HepG2 (cell line): ENCODE results near the gene MED12L. TPM values are rescaled to one million over a fixed set of nuclear protein-coding genes. Genes with fewer than 3 reads are reported as not detected.

Experiments used
- ATAC-seq: fragments of 200-7000 bp; cut with Tn5 transposase; 3 replicates; pipeline ENCODE4 v1.9.1; 2020; ENCODE audit warnings: mild to moderate bottlenecking, moderate library complexity
- BruUV-seq: library from RNA; stranded (reverse); fragments of 400-500 nt; replicated peaks from 2 replicates; lab custom pipeline; 2021; lab: Mats Ljungman, UMichigan
- CTCF ChIA-PET: fragments of 300-600 bp; formaldehyde crosslinking; extraction: SDS; loops from one replicate; lab custom pipeline; 2021; ENCODE audit warnings: low total read pairs, inconsistent platforms, low intra/inter-chr PET ratio; lab: Yijun Ruan, JAX
- POLR2A ChIA-PET: fragments of 350-600 bp; sonication (Branson Sonifier 250); formaldehyde crosslinking; loops from one replicate; lab custom pipeline; 2020; ENCODE audit warnings: antibody characterized with exemption, inconsistent platforms; lab: Yijun Ruan, JAX
- DNase-seq: peaks from one replicate; pipeline ENCODE4 v3.0.0-alpha.2; 2015; ENCODE audit warnings: low spot score
- FAIRE-seq: peaks from 3 replicates; lab custom pipeline; 2011; peaks lifted over from hg19 to GRCh38; lab: Jason Lieb, UNC
- H2AFZ ChIP-seq: one replicate; pipeline ENCODE4 v1.6.1; 2011; ENCODE audit warnings: low read length, inconsistent platforms
- H3K27ac ChIP-seq: fragments of 300-600 bp; 3 replicates; pipeline ENCODE4 v1.8.0; 2011; ENCODE audit warnings: mixed run types, mild to moderate bottlenecking, mixed read lengths, low read length, inconsistent platforms; ENCODE audit not compliant: insufficient read depth; ENCODE audit errors: extremely low read length
- H3K27me3 ChIP-seq, 2 experiments: fragments of 200-600 bp in 1 of 2; 2 replicates in 1 of 2; 3 replicates in 1 of 2; pipeline versions ENCODE4 v1.6.0 to v1.8.0; 2011; ENCODE audit warnings: low read length in 2 of 2, mild to moderate bottlenecking in 2 of 2, moderate library complexity in 2 of 2, inconsistent platforms in 1 of 2; ENCODE audit not compliant: insufficient read depth in 2 of 2, control insufficient read depth in 1 of 2
- H3K36me3 ChIP-seq, 2 experiments: fragments of 200-600 bp in 1 of 2; replicated peaks in 1 of 2; 2 replicates in 1 of 2; 3 replicates in 1 of 2; pipeline versions ENCODE4 v1.5.1 to v1.8.0; 2011; ENCODE audit warnings: low read length in 2 of 2, inconsistent platforms in 1 of 2; ENCODE audit not compliant: insufficient read depth in 2 of 2, control insufficient read depth in 1 of 2
- H3K4me1 ChIP-seq: 2 replicates; pipeline ENCODE4 v1.5.1; 2012; ENCODE audit warnings: low read length, inconsistent platforms; ENCODE audit not compliant: insufficient read depth
- H3K4me2 ChIP-seq: 2 replicates; pipeline ENCODE4 v1.6.0; 2011; ENCODE audit warnings: low read depth, low read length, inconsistent platforms
- H3K4me3 ChIP-seq, 3 experiments: fragments of 200-600 bp in 1 of 3; sonication (generic), shearing (Covaris generic) in 1 of 3; replicated peaks in 1 of 3; 2 replicates each; pipeline ENCODE4 v1.5.1; 2011 to 2016; ENCODE audit warnings: low read length in 3 of 3, inconsistent platforms in 2 of 3, low read depth in 2 of 3, mild to moderate bottlenecking in 2 of 3, control low read depth in 1 of 3, mixed read lengths in 1 of 3; ENCODE audit not compliant: insufficient read depth in 1 of 3
- H3K79me2 ChIP-seq: one replicate; pipeline ENCODE4 v1.6.1; 2011; ENCODE audit warnings: low read length, inconsistent platforms; ENCODE audit not compliant: insufficient read depth
- H3K9ac ChIP-seq: 2 replicates; pipeline ENCODE4 v1.6.0; 2011; ENCODE audit warnings: mild to moderate bottlenecking, low read depth, low read length, inconsistent platforms; ENCODE audit not compliant: insufficient read depth
- H3K9me3 ChIP-seq: 2 replicates; pipeline ENCODE4 v1.5.1; 2012; ENCODE audit warnings: mild to moderate bottlenecking, low read length
- H4K20me1 ChIP-seq: 2 replicates; pipeline ENCODE4 v1.6.0; 2011; ENCODE audit warnings: inconsistent platforms, mild to moderate bottlenecking, low read length, moderate library complexity; ENCODE audit not compliant: insufficient read depth
- CAMTA2 ChIP-seq: sonication (generic); formaldehyde crosslinking; IDR thresholded peaks from 2 replicates; pipeline ENCODE4 v1.4.0; 2020; ENCODE audit warnings: mild to moderate bottlenecking, missing genetic modification reagents, borderline replicate concordance
- HOMEZ ChIP-seq: IDR thresholded peaks from 2 replicates; pipeline ENCODE4 v1.6.1; 2016; ENCODE audit warnings: low read depth
- JDP2 ChIP-seq: sonication (generic); formaldehyde crosslinking; IDR thresholded peaks from 2 replicates; pipeline ENCODE4 v1.8.1; 2022; ENCODE audit warnings: missing genetic modification reagents, borderline replicate concordance
- MEIS2 ChIP-seq: sonication (generic); formaldehyde crosslinking; IDR thresholded peaks from 2 replicates; pipeline ENCODE4 v1.9.0; 2021; ENCODE audit warnings: mild to moderate bottlenecking, missing genetic modification reagents
- MXI1 ChIP-seq: IDR thresholded peaks from 3 replicates; pipeline ENCODE4 v1.6.1; 2012; ENCODE audit warnings: low read depth, low read length, inconsistent platforms, borderline replicate concordance
- PITX1 ChIP-seq: sonication (generic); formaldehyde crosslinking; IDR thresholded peaks from 2 replicates; pipeline ENCODE4 v1.5.1; 2020; ENCODE audit warnings: mild to moderate bottlenecking, missing genetic modification reagents
- SP1 ChIP-seq, 2 experiments: fragments of 450-650 bp in 1 of 2; sonication (generic) in 1 of 2; formaldehyde crosslinking in 1 of 2; IDR thresholded peaks; 2 replicates each; pipeline versions ENCODE4 v1.4.0 to v1.6.1; 2016 to 2020; ENCODE audit warnings: missing genetic modification reagents in 1 of 2
- STAT5B ChIP-seq: sonication (generic); formaldehyde crosslinking; IDR thresholded peaks from 2 replicates; pipeline ENCODE4 v1.4.0; 2020; ENCODE audit warnings: missing genetic modification reagents
- TP53 ChIP-seq: sonication (generic); formaldehyde crosslinking; conservative IDR thresholded peaks from 2 replicates; pipeline ENCODE4 v1.4.0; 2020; ENCODE audit warnings: missing genetic modification reagents
- ZBTB7B ChIP-seq: sonication (generic); formaldehyde crosslinking; IDR thresholded peaks from 2 replicates; pipeline ENCODE4 v1.4.0; 2020; ENCODE audit warnings: missing genetic modification reagents
- ZMYM3 ChIP-seq: sonication (generic); formaldehyde crosslinking; IDR thresholded peaks from 2 replicates; pipeline ENCODE4 v1.5.1; 2020; ENCODE audit warnings: mild to moderate bottlenecking, missing genetic modification reagents
- ZNF121 ChIP-seq: sonication (generic); formaldehyde crosslinking; IDR thresholded peaks from 2 replicates; pipeline ENCODE4 v1.5.0; 2020; ENCODE audit warnings: mild to moderate bottlenecking, missing genetic modification reagents
- ZNF317 ChIP-seq: sonication (generic); formaldehyde crosslinking; IDR thresholded peaks from 2 replicates; pipeline ENCODE4 v1.5.0; 2020; ENCODE audit warnings: mild to moderate bottlenecking, missing genetic modification reagents
- ZNF672 ChIP-seq: sonication (generic); formaldehyde crosslinking; IDR thresholded peaks from 2 replicates; pipeline ENCODE4 v1.8.1; 2022; ENCODE audit warnings: missing genetic modification reagents
- WGBS: methylation state at CpG from one replicate; pipeline ENCODE4 v1.1.6; 2017; ENCODE audit warnings: low lambda C conversion rate; 5-methylcytosine and 5-hydroxymethylcytosine counted together
- in situ Hi-C: cut with HindIII; loops from 2 replicates; pipeline ENCODE4 v1.10.0; 2017; ENCODE audit warnings: low pct_unique_long_range_greater_than_20kb; ENCODE audit not compliant: extremely low pct_ligation_motif_present
- intact Hi-C: fragments of 100-400 bp; cut with micrococcal nuclease; formaldehyde crosslinking; loops from one replicate; pipeline ENCODE4 v1.10.0; 2022; ENCODE audit not compliant: unreplicated experiment
- polyA plus RNA-seq, 8 experiments: library from polyadenylated mRNA; depleted of rRNA in 3 of 8; stranded (reverse) in 7 of 8; unstranded in 1 of 8; fragments of >200 nt; fragmentation: Illumina TruSeq in 4 of 8; extraction: Trizol in 4 of 8; gene quantifications; 2 replicates each; pipeline versions ENCODE4 v1.2.1 to v1.2.3, GENCODE V29; 2011 to 2016; ENCODE audit warnings: low read depth in 4 of 8, missing spikeins in 1 of 8, mixed read lengths in 1 of 8; ENCODE audit not compliant: insufficient read depth in 1 of 8
- total RNA-seq, 5 experiments: library from RNA; depleted of rRNA; stranded (reverse); fragments of >200 nt; fragmentation: Illumina TruSeq; extraction: Trizol; gene quantifications; 2 replicates each; pipeline ENCODE4 v1.2.3, GENCODE V29; 2016; ENCODE audit warnings: low read depth in 1 of 5
- TF ChIP-seq, protein P1 (sequence below): IDR thresholded peaks from 2 replicates; pipeline ENCODE4 v1.6.1; 2012; ENCODE audit warnings: inconsistent platforms

The MED12L gene
- total and polyA plus RNA-seq, 2 of the 13 experiments (the other 11 are each of a cell fraction or from before 2014, with no cell fraction given) = 0.07 to 0.64 TPM

GRCh38 chr3:151393146-151393830 is 307.8 kb downstream of the MED12L start:
- in situ Hi-C loops (no loop called here), intact Hi-C loops (no loop called here)
- Histone ChIP-seq H4K20me1 (no peaks in the 10 kb centered on the region), H3K9ac (no peak overlapping the region), H3K4me3 (no peak overlapping the region), H2AFZ (no peak overlapping the region), H3K79me2 (no peaks in the 10 kb centered on the region), H3K9me3 (no peaks in the 10 kb centered on the region), H3K4me2 (no peak overlapping the region), H3K27me3 (no peaks in the 10 kb centered on the region), H3K4me1 (no peaks in the 10 kb centered on the region), H3K36me3 (no peaks in the 10 kb centered on the region), H3K27ac (no peak overlapping the region)
- TF ChIP-seq ZMYM3 (CRISPR knock-in tag) (no peak), PITX1 (CRISPR knock-in tag) (no peak), JDP2 (CRISPR knock-in tag) (no peak), SP1 (IDR thresholded peaks at IDR 0.05) (no peak), SP1 (CRISPR knock-in tag; IDR thresholded peaks at IDR 0.05) (no peak), MEIS2 (no peak), CAMTA2 (CRISPR knock-in tag) (no peak), HOMEZ (CRISPR knock-in tag) (no peak), ZBTB7B (CRISPR knock-in tag) (no peak), MXI1 (no peak), ZNF672 (CRISPR knock-in tag) (no peak), TP53 (no peak), ZNF121 (CRISPR knock-in tag) (no peak), STAT5B (no peak), ZNF317 (CRISPR knock-in tag) (no peak)
- TF ChIP-seq, protein P1, sequence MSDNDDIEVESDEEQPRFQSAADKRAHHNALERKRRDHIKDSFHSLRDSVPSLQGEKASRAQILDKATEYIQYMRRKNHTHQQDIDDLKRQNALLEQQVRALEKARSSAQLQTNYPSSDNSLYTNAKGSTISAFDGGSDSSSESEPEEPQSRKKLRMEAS = no peak
- BruUV-seq = no TSS peak
- CTCF ChIA-PET = no interaction called here
- FAIRE-seq (no peak), DNase-seq (no peak), ATAC-seq (no peak)
- WGBS = 36% methylated on average over 3 of the region's 3 CpGs
- POLR2A ChIA-PET = no interaction called here
